Parathyroid adenoma (tissue), 2 donors: ENCODE data around the gene MUC5AC.
"Not testable (repeated sequence)": the region's sequence is repeated elsewhere in the genome, so short reads cannot be mapped to it uniquely, and the experiment has no call there.

Experiments used
- H2AFZ ChIP-seq: fragments of 300-600 bp; sonication (generic); one replicate; pipeline ENCODE4 v1.7.0; 2017; ENCODE audit warnings: antibody characterized with exemption, mild to moderate bottlenecking
- H3K27ac ChIP-seq: fragments of 300-600 bp; sonication (generic); one replicate; pipeline ENCODE4 v1.7.0; 2017
- H3K27me3 ChIP-seq: fragments of 300-600 bp; sonication (generic); one replicate; pipeline ENCODE4 v1.7.0; 2017; ENCODE audit warnings: low read length; ENCODE audit not compliant: control insufficient read depth, insufficient read depth
- H3K36me3 ChIP-seq: fragments of 300-600 bp; sonication (generic); one replicate; pipeline ENCODE4 v1.7.0; 2017; ENCODE audit warnings: low read length; ENCODE audit not compliant: control insufficient read depth, insufficient read depth
- H3K4me1 ChIP-seq: fragments of 300-600 bp; sonication (generic); one replicate; pipeline ENCODE4 v1.7.0; 2017; ENCODE audit warnings: control low read depth
- H3K4me2 ChIP-seq: fragments of 300-600 bp; sonication (generic); one replicate; pipeline ENCODE4 v1.7.0; 2017; ENCODE audit warnings: low read length
- H3K4me3 ChIP-seq: fragments of 300-600 bp; sonication (generic); one replicate; pipeline ENCODE4 v1.7.0; 2017; ENCODE audit warnings: low read depth, low read length
- H3K79me2 ChIP-seq: fragments of 300-600 bp; sonication (generic); one replicate; pipeline ENCODE4 v1.7.0; 2017; ENCODE audit warnings: control low read depth
- H3K9ac ChIP-seq: fragments of 300-600 bp; sonication (generic); one replicate; pipeline ENCODE4 v1.7.0; 2017; ENCODE audit warnings: mild to moderate bottlenecking
- H3K9me3 ChIP-seq: fragments of 300-600 bp; sonication (generic); one replicate; pipeline ENCODE4 v1.7.0; 2017; ENCODE audit warnings: low read length; ENCODE audit not compliant: control insufficient read depth
- CTCF ChIP-seq: fragments of 300-600 bp; sonication (generic); IDR thresholded peaks from one replicate; pipeline ENCODE4 v1.7.0; 2017; ENCODE audit warnings: antibody characterized with exemption, mild to moderate bottlenecking
- donor health status: primary hyperparathyroidism.

The MUC5AC gene

GRCh38 chr11:1209371-1210057, 51.8 kb downstream of the MUC5AC start:
- H3K27ac ChIP-seq = no peak overlapping the region
- H3K9ac ChIP-seq = no peak overlapping the region
- no peak overlapping the region for H2AFZ ChIP-seq
- no peaks in the 10 kb centered on the region for H3K79me2 ChIP-seq
- no peaks in the 10 kb centered on the region for H3K27me3 ChIP-seq
- H3K4me1 ChIP-seq = no peaks in the 10 kb centered on the region
- no peak for TF ChIP-seq CTCF
- no peak overlapping the region for H3K4me2 ChIP-seq
- H3K36me3 ChIP-seq = no peaks in the 10 kb centered on the region
- H3K9me3 ChIP-seq = no peaks in the 10 kb centered on the region
- no peak overlapping the region for H3K4me3 ChIP-seq

GRCh38 chr11:1211838-1212237, 54.1 kb downstream of the MUC5AC start:
- Histone ChIP-seq H3K79me2 (no peaks in the 10 kb centered on the region), H3K4me2 (no peak overlapping the region), H3K27me3 (no peaks in the 10 kb centered on the region), H3K36me3 (no peaks in the 10 kb centered on the region), H3K27ac (no peak overlapping the region), H3K9ac (no peak overlapping the region), H2AFZ (no peak overlapping the region), H3K4me1 (no peaks in the 10 kb centered on the region), H3K4me3 (no peak overlapping the region), H3K9me3 (no peaks in the 10 kb centered on the region)
- no peak for TF ChIP-seq CTCF

GRCh38 chr11:1215826-1216225, 58.1 kb downstream of the MUC5AC start:
- H3K36me3 ChIP-seq, H3K4me1 ChIP-seq, H3K4me3 ChIP-seq, H3K27me3 ChIP-seq, H3K79me2 ChIP-seq, H3K4me2 ChIP-seq, H2AFZ ChIP-seq, H3K9ac ChIP-seq, H3K27ac ChIP-seq, H3K9me3 ChIP-seq: not testable (repeated sequence)

- no peak overlapping the region for H3K4me3 ChIP-seq
- H3K9ac ChIP-seq = no peak overlapping the region
- no peaks in the 10 kb centered on the region for H3K36me3 ChIP-seq
- no peaks in the 10 kb centered on the region for H3K4me1 ChIP-seq
- no peaks in the 10 kb centered on the region for H3K27me3 ChIP-seq
- H3K4me2 ChIP-seq = no peak overlapping the region
- no peak overlapping the region for H3K27ac ChIP-seq
- H3K79me2 ChIP-seq = no peaks in the 10 kb centered on the region
- no peak for TF ChIP-seq CTCF
- H3K9me3 ChIP-seq = no peaks in the 10 kb centered on the region
- H2AFZ ChIP-seq = no peak overlapping the region
Measured at GRCh38 chr11:1217151-1217550, 59.4 kb downstream of the MUC5AC start.

- no peaks in the 10 kb centered on the region for H3K9me3 ChIP-seq
- H3K4me1 ChIP-seq = no peaks in the 10 kb centered on the region
- no peak for TF ChIP-seq CTCF
- H3K4me3 ChIP-seq = no peak overlapping the region
- H3K9ac ChIP-seq = no peak overlapping the region
- H3K27ac ChIP-seq = no peak overlapping the region
- H2AFZ ChIP-seq = no peak overlapping the region
- no peak overlapping the region for H3K4me2 ChIP-seq
- H3K79me2 ChIP-seq = no peaks in the 10 kb centered on the region
- H3K36me3 ChIP-seq = no peaks in the 10 kb centered on the region
- H3K27me3 ChIP-seq = no peaks in the 10 kb centered on the region
Measured at GRCh38 chr11:1218256-1218787, 60.6 kb downstream of the MUC5AC start.
